ENCODE data around the gene GHRHR.

GHRHR gene

GRCh38 chr7:30963842-30964241 is at the start of gene GHRHR:
GHRHR (plus strand) TSS chr7:30963953; CDS start chr7:30964069, 116 bp downstream.
- DNase-seq (ENCODE audit: low read depth) = no peak
- H3K4me3 ChIP-seq (ENCODE audit: low read length) = no peak within 1 kb of the TSS
- TF ChIP-seq CTCF (conservative IDR thresholded peaks at IDR 0.05; ENCODE audit: low read length) = no peak

GRCh38 chr7:30914596-30914995 is 49.2 kb upstream of the GHRHR start:
- no peak for TF ChIP-seq CTCF (conservative IDR thresholded peaks at IDR 0.05; ENCODE audit: low read length)
- no peak overlapping the region for H3K4me3 ChIP-seq (ENCODE audit: low read length)
- DNase-seq (ENCODE audit: low read depth) = peak; percentile 80

- H3K4me3 ChIP-seq (ENCODE audit: low read length) = no peak overlapping the region
Observed at GRCh38 chr7:30915005-30915601, 48.6 kb upstream of the GHRHR start.

GRCh38 chr7:30915751-30916150 is 48.0 kb upstream of the GHRHR start:
- no peak overlapping the region for H3K4me3 ChIP-seq (ENCODE audit: low read length)
- DNase-seq (ENCODE audit: low read depth) = no peak
- TF ChIP-seq CTCF (conservative IDR thresholded peaks at IDR 0.05; ENCODE audit: low read length) = no peak

More at GRCh38 chr7:30915005-30915601, 48.6 kb upstream of the GHRHR start:
- peak; percentile 40 for DNase-seq (ENCODE audit: low read depth)
- TF ChIP-seq CTCF (conservative IDR thresholded peaks at IDR 0.05; ENCODE audit: low read length) = no peak

GRCh38 chr7:30916255-30916654 is 47.5 kb upstream of the GHRHR start:
- no peak for TF ChIP-seq CTCF (conservative IDR thresholded peaks at IDR 0.05; ENCODE audit: low read length)
- H3K4me3 ChIP-seq (ENCODE audit: low read length) = no peak overlapping the region
- no peak for DNase-seq (ENCODE audit: low read depth)

- no peak for DNase-seq (ENCODE audit: low read depth)
Observed at GRCh38 chr7:30916767-30917166, 47.0 kb upstream of the GHRHR start.

More at GRCh38 chr7:30916767-30917166, 47.0 kb upstream of the GHRHR start:
- no peak for TF ChIP-seq CTCF (conservative IDR thresholded peaks at IDR 0.05; ENCODE audit: low read length)
- H3K4me3 ChIP-seq (ENCODE audit: low read length) = no peak overlapping the region

All from AG10803 (cell line).